Measurements from ENCODE around the gene MAN2C1.
"Not testable (repeated sequence)": the region's sequence is repeated elsewhere in the genome, so short reads cannot be mapped to it uniquely, and the experiment has no call there.

Gene MAN2C1

GRCh38 chr15:75346796-75347221 is 21.6 kb downstream of the MAN2C1 start, which contains the start of gene NEIL1:
TSS of gene NEIL1 (plus strand) at chr15:75347039. CDS start at chr15:75348906, 1,867 bp downstream.
- DNase-seq (ENCODE audit: low read depth in 2 of 2) = no peak

GRCh38 chr15:75343953-75344352 is 24.5 kb downstream of the MAN2C1 start:
- not testable (repeated sequence) for DNase-seq (ENCODE audit: low read depth in 2 of 2)

GRCh38 chr15:75342221-75342620 is 26.2 kb downstream of the MAN2C1 start:
- no peak for DNase-seq (ENCODE audit: low read depth in 2 of 2)

- DNase-seq (ENCODE audit: low read depth in 2 of 2) = no peak
Observed at GRCh38 chr15:75339531-75340240, 28.7 kb downstream of the MAN2C1 start.

GRCh38 chr15:75338661-75339240 is 29.7 kb downstream of the MAN2C1 start:
- DNase-seq (ENCODE audit: low read depth in 2 of 2) = no peak

GRCh38 chr15:75335705-75336355 is 32.6 kb downstream of the MAN2C1 start, which contains the start of gene COMMD4:
TSS of gene COMMD4 (plus strand) at chr15:75336063. CDS start at chr15:75336090, 27 bp downstream.
- DNase-seq (ENCODE audit: low read depth in 2 of 2) = peak; percentile 48 to 79

GRCh38 chr15:75335313-75335704 is 33.1 kb downstream of the MAN2C1 start:
- no peak for DNase-seq (ENCODE audit: low read depth in 2 of 2)

- DNase-seq (ENCODE audit: low read depth in 2 of 2) = not testable (repeated sequence)
Observed at GRCh38 chr15:75333654-75334419, 34.6 kb downstream of the MAN2C1 start.

GRCh38 chr15:75332093-75332492 is 36.3 kb downstream of the MAN2C1 start:
- DNase-seq (ENCODE audit: low read depth in 2 of 2) = not testable (repeated sequence)

GRCh38 chr15:75329571-75329970 is 38.8 kb downstream of the MAN2C1 start:
- DNase-seq (ENCODE audit: low read depth in 2 of 2) = no peak

GRCh38 chr15:75328493-75329314 is 39.7 kb downstream of the MAN2C1 start:
- DNase-seq (ENCODE audit: low read depth in 2 of 2) = no peak

GRCh38 chr15:75327491-75327890 is 40.9 kb downstream of the MAN2C1 start:
- DNase-seq (ENCODE audit: low read depth in 2 of 2) = no peak

GRCh38 chr15:75327005-75327404 is 41.4 kb downstream of the MAN2C1 start:
- no peak for DNase-seq (ENCODE audit: low read depth in 2 of 2)

GRCh38 chr15:75325922-75326321 is 42.5 kb downstream of the MAN2C1 start:
- DNase-seq (ENCODE audit: low read depth in 2 of 2) = no peak

GRCh38 chr15:75321711-75322110 is 46.7 kb downstream of the MAN2C1 start:
- DNase-seq (ENCODE audit: low read depth in 2 of 2) = no peak

- DNase-seq (ENCODE audit: low read depth in 2 of 2) = not testable (repeated sequence)
Observed at GRCh38 chr15:75319231-75319897, 49.0 kb downstream of the MAN2C1 start.

GRCh38 chr15:75314552-75315290 is 53.7 kb downstream of the MAN2C1 start:
- no peak for DNase-seq (ENCODE audit: low read depth in 2 of 2)

- DNase-seq (ENCODE audit: low read depth in 2 of 2) = no peak
Observed at GRCh38 chr15:75313116-75313845, 55.1 kb downstream of the MAN2C1 start.

- DNase-seq (ENCODE audit: low read depth in 2 of 2) = not testable (repeated sequence)
Observed at GRCh38 chr15:75312548-75312947, 55.9 kb downstream of the MAN2C1 start.
